Smooth muscle cell (in vitro differentiated cells): ENCODE measurements around the gene C17orf113. TPM values are rescaled to one million over a fixed set of nuclear protein-coding genes. Genes with fewer than 3 reads are reported as not detected.

Experiments used
- DNase-seq: peaks from one replicate; lab custom pipeline; 2025; ENCODE audit not compliant: unreplicated experiment; lab: John Stamatoyannopoulos, UW
- H2AFZ ChIP-seq: fragments of 200-600 bp; sonication (generic); 2 replicates; pipeline ENCODE4 v1.6.0; 2016; ENCODE audit warnings: antibody characterized with exemption, low read depth, mild to moderate bottlenecking
- H3F3A ChIP-seq: fragments of 200-600 bp; sonication (generic); 2 replicates; pipeline ENCODE4 v1.6.0; 2017; ENCODE audit warnings: antibody characterized with exemption, low read depth
- H3K27ac ChIP-seq: fragments of 200-600 bp; sonication (generic); 2 replicates; pipeline ENCODE4 v1.5.1; 2016; ENCODE audit warnings: low read depth, mild to moderate bottlenecking
- H3K27me3 ChIP-seq: fragments of 200-600 bp; sonication (generic); 2 replicates; pipeline ENCODE4 v1.6.1; 2016; ENCODE audit warnings: low read depth, mild to moderate bottlenecking
- H3K36me3 ChIP-seq: fragments of 200-600 bp; sonication (generic); 2 replicates; pipeline ENCODE4 v1.5.1; 2016; ENCODE audit warnings: low read depth
- H3K4me1 ChIP-seq: fragments of 200-600 bp; sonication (generic); 2 replicates; pipeline ENCODE4 v1.5.1; 2016; ENCODE audit warnings: low read depth
- H3K4me2 ChIP-seq: fragments of 200-600 bp; sonication (generic); 2 replicates; pipeline ENCODE4 v1.6.0; 2016; ENCODE audit warnings: mild to moderate bottlenecking
- H3K4me3 ChIP-seq: fragments of 200-600 bp; sonication (generic); 2 replicates; pipeline ENCODE4 v1.5.1; 2016; ENCODE audit warnings: mild to moderate bottlenecking
- H3K79me2 ChIP-seq: fragments of 200-600 bp; sonication (generic); 2 replicates; pipeline ENCODE4 v1.6.0; 2016; ENCODE audit warnings: low read depth, mild to moderate bottlenecking
- H3K9ac ChIP-seq: fragments of 200-600 bp; sonication (generic); 2 replicates; pipeline ENCODE4 v1.6.0; 2016; ENCODE audit warnings: low read depth
- H3K9me3 ChIP-seq: fragments of 200-600 bp; sonication (generic); replicated peaks from 2 replicates; pipeline ENCODE4 v1.5.1; 2016; ENCODE audit warnings: low read depth
- H4K20me1 ChIP-seq: fragments of 200-600 bp; sonication (generic); 2 replicates; pipeline ENCODE4 v1.6.0; 2016; ENCODE audit warnings: low read depth
- WGBS: methylation state at CpG from one replicate; pipeline ENCODE4 v1.1.7; 2016; ENCODE audit warnings: low lambda C conversion rate; 5-methylcytosine and 5-hydroxymethylcytosine counted together
- polyA plus RNA-seq: library from polyadenylated mRNA; unstranded; fragments of >200 nt; fragmentation: Nextera tagmentation; extraction: Ambion mirVana; gene quantifications from 2 replicates; pipeline ENCODE4 v1.2.1, GENCODE V29; 2016
- total RNA-seq: library from RNA; depleted of rRNA; stranded (reverse); fragments of >200 nt; gene quantifications from 2 replicates; pipeline ENCODE4 v1.2.3, GENCODE V29; 2014
- TF ChIP-seq, protein P1 (sequence below): fragments of 200-600 bp; sonication (generic); IDR thresholded peaks from 2 replicates; pipeline ENCODE4 v1.5.1; 2017; ENCODE audit warnings: borderline replicate concordance, mild to moderate bottlenecking, antibody characterized with exemption; ENCODE audit not compliant: insufficient read depth, poor library complexity, severe bottlenecking

Gene C17orf113
- total and polyA plus RNA-seq, 2 experiments from 2014 or later = 0.38 to 0.49 TPM

DNA sequence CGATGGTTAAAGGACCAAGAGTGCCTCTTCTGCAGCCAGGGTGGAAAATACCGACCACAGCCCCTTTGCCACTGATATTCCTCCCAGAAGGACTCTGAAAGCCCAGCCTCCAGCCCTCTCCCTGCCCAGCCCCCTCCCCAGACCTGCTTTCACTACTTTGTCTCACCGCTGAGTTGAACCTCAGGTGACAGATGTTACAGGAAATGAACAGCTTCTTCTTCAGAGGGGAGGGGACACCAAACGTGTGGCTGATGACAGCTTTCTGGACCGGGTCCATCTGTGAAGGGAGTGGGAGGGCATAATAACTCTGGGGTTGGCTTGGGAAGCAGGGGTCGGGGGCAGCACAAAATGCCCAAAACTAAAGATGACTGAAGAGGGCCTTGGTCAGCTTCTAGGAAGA lies 16.3 kb downstream of the C17orf113 start:
- DNase-seq = no peak
- no peaks in the 10 kb centered on the region for H3K27me3 ChIP-seq
- H2AFZ ChIP-seq = no peak overlapping the region
- H3K4me2 ChIP-seq = no peak overlapping the region
- H3K4me3 ChIP-seq = no peak overlapping the region
- no peaks in the 10 kb centered on the region for H3K79me2 ChIP-seq
- no peak overlapping the region for H3K27ac ChIP-seq
- H3K4me1 ChIP-seq = peaks cover 5% of the 10 kb centered on the region
- TF ChIP-seq, protein P1, sequence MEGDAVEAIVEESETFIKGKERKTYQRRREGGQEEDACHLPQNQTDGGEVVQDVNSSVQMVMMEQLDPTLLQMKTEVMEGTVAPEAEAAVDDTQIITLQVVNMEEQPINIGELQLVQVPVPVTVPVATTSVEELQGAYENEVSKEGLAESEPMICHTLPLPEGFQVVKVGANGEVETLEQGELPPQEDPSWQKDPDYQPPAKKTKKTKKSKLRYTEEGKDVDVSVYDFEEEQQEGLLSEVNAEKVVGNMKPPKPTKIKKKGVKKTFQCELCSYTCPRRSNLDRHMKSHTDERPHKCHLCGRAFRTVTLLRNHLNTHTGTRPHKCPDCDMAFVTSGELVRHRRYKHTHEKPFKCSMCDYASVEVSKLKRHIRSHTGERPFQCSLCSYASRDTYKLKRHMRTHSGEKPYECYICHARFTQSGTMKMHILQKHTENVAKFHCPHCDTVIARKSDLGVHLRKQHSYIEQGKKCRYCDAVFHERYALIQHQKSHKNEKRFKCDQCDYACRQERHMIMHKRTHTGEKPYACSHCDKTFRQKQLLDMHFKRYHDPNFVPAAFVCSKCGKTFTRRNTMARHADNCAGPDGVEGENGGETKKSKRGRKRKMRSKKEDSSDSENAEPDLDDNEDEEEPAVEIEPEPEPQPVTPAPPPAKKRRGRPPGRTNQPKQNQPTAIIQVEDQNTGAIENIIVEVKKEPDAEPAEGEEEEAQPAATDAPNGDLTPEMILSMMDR = no peak
- no peaks in the 10 kb centered on the region for H3F3A ChIP-seq
- H3K36me3 ChIP-seq = no peaks in the 10 kb centered on the region
- H4K20me1 ChIP-seq = no peaks in the 10 kb centered on the region
- H3K9me3 ChIP-seq = no peaks in the 10 kb centered on the region
- no peak overlapping the region for H3K9ac ChIP-seq
- WGBS = 74% methylated on average over 5 of the region's 6 CpGs

DNA sequence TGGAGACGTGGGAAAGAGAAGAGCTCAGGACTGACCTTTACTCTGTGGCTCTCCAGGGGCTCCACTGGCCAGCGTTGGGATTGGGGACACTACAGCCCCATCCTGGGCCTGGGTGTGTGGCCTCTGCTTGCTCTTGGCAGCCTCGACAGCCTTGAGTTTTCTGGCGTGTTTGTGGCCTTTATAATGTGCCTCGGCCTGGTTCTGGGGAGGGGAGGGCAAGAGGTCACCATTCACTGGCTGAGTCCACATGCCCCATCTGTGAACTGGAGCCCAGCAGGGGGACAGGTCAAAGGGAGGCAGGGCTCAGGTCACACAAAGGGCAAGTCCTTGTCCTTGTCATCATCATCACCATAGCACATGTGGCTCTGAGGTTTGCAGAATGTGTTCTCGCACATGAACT lies 18.8 kb downstream of the C17orf113 start:
- Histone ChIP-seq H3F3A (no peaks in the 10 kb centered on the region), H3K4me3 (no peak overlapping the region), H3K27ac (no peak overlapping the region), H2AFZ (no peak overlapping the region), H3K36me3 (no peaks in the 10 kb centered on the region), H3K9me3 (no peaks in the 10 kb centered on the region), H4K20me1 (no peaks in the 10 kb centered on the region), H3K4me1 (peaks cover 19% of the 10 kb centered on the region), H3K27me3 (no peaks in the 10 kb centered on the region), H3K4me2 (no peak overlapping the region), H3K9ac (no peak overlapping the region), H3K79me2 (no peaks in the 10 kb centered on the region)
- DNase-seq = no peak
- TF ChIP-seq, protein P1 = no peak
- WGBS = 94% methylated on average over 6 of the region's 6 CpGs

DNA sequence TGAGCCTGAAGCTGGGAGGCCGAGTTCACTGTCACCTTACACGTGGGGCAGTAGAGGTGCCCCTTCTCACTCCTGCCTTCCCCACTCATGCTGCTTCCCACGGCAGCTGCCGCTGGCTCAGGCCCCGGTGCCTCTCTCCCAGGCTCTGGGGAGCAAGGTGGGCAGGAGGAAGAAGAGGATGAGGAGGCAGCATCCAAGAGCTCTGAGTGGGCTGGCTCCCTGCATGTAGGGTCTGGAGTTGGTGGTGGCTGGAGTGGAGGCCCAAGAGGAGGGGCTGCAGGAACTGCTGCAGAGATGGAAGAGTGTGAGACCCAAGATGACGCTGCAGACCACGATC lies 21.6 kb downstream of the C17orf113 start:
- Histone ChIP-seq H3F3A (peaks cover 9% of the 10 kb centered on the region), H3K79me2 (no peaks in the 10 kb centered on the region), H3K36me3 (no peaks in the 10 kb centered on the region), H3K9ac (no peak overlapping the region), H4K20me1 (no peaks in the 10 kb centered on the region), H3K4me1 (peaks cover 27% of the 10 kb centered on the region), H3K9me3 (no peaks in the 10 kb centered on the region), H3K27me3 (no peaks in the 10 kb centered on the region), H3K27ac (no peak overlapping the region), H2AFZ (no peak overlapping the region), H3K4me2 (no peak overlapping the region), H3K4me3 (no peak overlapping the region)
- TF ChIP-seq, protein P1 = no peak
- DNase-seq = no peak
- 77% methylated on average over 7 of the region's 7 CpGs for WGBS

DNA sequence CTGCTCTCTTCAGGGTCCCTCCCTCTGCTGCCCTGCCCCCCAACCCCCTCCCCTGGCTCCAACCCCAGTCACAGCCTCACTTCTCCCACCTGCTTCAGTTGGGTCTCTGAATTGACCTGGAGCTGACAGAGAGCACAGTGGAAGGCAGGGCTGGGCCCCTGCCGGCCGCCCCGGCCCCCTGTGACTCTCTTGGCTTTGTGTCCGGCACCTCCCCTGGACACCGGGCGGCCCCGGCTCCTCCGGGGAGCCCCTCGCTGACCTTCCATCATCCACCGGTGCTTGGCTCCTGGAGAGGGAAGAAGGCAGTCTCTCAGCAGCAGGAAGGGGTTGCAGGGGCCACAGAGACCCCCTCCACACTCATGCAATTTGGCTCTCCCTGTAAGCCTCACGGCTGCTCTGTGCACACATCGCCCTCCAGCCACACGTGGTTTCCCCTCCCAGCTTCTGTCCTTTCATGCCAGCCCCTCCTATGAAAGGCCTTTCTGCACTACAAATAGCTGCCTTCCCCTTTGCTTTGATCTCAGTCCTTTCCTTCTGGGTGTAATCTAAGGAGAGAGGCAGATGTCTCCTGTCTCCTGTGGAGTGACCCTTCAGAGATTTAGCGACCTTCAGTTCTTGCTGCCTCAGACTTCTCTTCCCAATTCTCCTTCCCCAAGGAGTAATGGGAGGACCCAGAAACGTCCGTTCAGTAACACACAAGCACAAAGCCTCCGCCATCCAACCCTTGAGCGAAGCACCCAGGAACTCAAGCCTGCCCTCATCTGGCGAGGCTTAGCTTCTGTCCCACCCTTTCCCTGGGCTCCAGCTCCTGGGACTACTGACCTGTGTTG lies 22.2 kb downstream of the C17orf113 start:
- no peaks in the 10 kb centered on the region for H3K79me2 ChIP-seq
- WGBS = 47% methylated on average over 15 of the region's 19 CpGs

More for the DNA sequence above, 22.2 kb downstream of the C17orf113 start:
- H3K36me3 ChIP-seq = no peaks in the 10 kb centered on the region
- peaks cover 27% of the 10 kb centered on the region for H3K4me1 ChIP-seq
- H3K27me3 ChIP-seq = no peaks in the 10 kb centered on the region
- H4K20me1 ChIP-seq = no peaks in the 10 kb centered on the region
- peaks cover 10% of the 10 kb centered on the region for H3F3A ChIP-seq
- H3K9ac ChIP-seq = no peak overlapping the region
- H3K9me3 ChIP-seq = no peaks in the 10 kb centered on the region
- DNase-seq = no peak
- H2AFZ ChIP-seq = no peak overlapping the region
- H3K4me3 ChIP-seq = no peak overlapping the region
- TF ChIP-seq, protein P1 = no peak
- H3K27ac ChIP-seq = no peak overlapping the region
- no peak overlapping the region for H3K4me2 ChIP-seq
